ENCODE data around the gene FRMD5.
"Not testable (repeated sequence)": the region's sequence is repeated elsewhere in the genome, so short reads cannot be mapped to it uniquely, and the experiment has no call there.

The FRMD5 gene

DNA sequence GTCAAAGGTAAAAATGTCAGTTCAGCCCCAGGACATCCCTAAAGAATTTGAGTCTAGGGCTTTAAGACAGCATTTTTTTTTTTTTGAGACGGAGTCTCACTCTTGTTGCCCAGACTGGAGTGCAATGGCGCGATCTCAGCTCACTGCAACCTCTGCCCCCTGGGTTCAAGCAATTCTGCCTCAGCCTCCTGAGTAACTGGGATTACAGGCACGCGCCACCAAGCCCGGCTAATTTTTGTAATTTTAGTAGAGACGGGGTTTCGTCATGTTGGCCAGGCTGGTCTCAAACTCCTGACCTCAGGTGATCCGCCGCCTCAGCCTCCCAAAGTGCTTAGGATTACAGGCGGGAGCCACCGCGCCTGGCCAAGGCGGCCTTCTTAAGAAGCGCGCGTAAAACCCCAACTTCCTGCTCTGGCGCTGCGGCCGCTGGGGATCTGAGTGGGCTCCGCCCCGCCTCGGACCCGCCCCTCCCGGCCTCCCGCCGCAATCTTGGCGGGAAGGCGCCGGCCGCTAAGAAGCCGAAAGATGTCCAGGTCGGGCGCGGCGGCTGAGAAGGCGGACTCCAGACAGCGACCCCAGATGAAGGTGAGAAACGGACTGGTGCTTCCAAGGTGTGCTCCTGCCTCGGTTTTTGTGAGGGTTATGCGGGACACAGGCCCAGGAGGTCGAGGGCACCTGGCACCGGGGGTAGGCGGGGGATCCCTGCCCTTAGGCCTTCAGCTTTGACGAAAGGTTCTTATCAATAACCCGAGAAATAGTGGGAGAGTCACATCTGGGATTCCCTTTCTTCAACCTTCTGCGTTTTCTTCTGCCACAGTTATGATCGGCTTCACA lies 368.3 kb downstream of the FRMD5 start, which contains the start of gene WDR76:
WDR76 (plus strand) TSS at position 495 of the 834 bp plus-strand sequence; CDS start at position 526, 31 bp downstream.
- peak; percentile 81 for DNase-seq

DNA sequence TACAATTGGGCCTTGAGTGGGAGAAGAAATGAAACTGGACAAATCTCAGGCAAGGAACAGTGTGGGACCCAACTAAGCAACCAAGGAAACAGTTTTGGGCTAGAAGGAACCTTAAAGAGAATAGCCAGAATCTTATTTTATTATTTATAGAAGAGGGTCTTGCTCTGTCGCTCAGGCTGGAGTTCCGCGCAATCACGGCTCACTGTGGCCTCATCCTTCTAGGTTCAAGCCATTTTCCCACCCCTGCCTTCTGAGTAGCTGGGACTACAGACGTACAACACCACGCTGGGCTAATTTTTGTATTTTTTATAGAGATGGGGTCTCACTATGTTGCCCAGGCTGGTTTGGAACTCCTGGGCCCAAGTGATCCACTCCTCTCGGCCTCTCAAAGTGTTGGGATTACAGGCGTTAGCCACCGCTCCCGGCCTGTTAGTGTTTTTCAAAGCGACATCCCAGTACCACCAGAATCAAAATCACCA lies 369.0 kb downstream of the FRMD5 start:
- no peak for DNase-seq

DNA sequence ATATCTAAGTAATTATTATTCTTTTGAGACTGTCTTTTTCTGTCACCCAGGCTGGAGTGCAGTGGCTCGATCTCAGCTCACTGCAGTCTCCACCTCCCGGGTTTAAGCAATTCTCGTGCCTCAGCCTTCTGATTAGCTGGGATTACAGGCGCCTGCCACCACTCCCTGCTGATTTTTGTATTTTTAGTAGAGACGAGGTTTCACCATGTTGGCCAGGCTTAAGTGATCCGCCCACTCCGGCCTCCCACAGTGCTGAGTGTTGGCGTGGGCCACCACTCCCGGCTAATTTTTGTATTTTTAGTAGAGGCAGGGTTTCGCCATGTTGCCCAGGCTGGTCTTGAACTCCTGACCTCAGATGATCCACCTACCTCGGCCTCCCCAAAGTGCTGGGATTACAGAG lies 369.8 kb downstream of the FRMD5 start:
- not testable (repeated sequence) for DNase-seq

DNA sequence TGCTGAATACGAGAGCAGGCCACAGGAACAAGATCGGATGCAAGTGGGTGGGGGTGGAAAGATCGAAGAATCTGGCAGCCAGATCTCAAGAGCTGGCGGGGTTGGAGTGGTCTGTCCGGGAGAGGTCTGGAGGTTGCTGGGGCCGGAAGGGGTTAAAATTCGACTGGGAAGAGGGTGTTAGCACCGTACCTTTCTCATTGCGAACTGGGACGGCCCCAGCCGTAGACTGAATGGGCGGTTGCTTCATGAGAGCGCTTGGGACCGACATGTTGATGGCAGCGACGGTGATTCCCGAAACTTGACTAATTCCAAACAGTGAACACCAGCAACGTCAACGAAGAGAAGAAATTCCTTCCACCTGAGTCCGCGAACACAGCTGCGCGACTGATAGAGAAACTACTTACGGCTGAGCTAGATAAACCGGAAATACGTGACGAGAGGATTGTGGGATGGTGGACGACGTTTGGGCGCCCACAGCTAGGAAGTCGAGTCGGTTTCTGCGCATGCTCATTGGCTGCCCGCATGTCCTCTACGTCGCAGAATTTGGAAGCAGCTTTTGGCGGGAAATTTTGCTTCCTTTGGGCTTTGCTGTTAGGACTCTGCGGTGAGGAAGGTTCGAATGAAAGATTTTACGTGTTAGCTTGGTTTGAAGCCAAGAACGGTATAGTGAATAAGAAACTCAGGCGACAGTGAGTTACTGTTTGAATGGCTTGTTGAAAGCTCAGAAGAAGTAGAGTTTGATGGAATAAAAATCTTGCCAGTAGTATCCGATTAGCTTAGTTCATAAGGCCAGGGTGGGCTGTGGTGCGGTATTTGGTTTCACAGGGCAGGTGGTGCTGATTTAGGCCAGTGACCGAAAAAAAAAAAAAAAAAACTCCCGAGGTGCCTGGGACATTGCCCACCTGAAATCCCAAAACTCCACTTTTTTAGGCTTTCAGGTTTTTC lies 370.5 kb downstream of the FRMD5 start, which contains the start of gene MFAP1:
MFAP1 (minus strand) TSS at position 389 of the 945 bp plus-strand sequence; CDS start at position 268, 121 bp downstream.
- DNase-seq, result peak; percentile 97

DNA sequence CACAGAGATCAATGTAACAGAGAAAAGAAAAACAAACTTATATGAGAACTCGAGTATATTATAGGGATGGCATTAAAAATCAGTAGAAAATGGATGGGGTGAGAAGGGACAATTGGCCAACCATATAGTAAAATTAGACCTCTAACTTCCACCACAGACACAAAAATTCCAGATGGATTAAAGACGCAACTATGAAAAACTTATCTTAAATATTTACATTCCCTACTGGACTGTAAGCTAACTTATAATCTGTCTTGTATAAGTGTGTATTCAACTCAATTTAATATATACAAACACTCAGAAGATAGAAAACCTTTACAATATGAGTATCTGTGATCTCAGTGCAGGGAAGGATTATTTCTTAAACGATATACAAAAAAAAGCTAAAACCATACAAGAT lies 373.6 kb downstream of the FRMD5 start:
- DNase-seq, result no peak

Measured in NCI-H345 (cell line).